HG02973 (cell line): ENCODE measurements around the gene HIVEP3.
A peak's percentile ranks its signal among the peaks of the same experiment; 100 is the strongest.
"Not testable (repeated sequence)": the region's sequence is repeated elsewhere in the genome, so short reads cannot be mapped to it uniquely, and the experiment has no call there.

ENCODE experiments used
- ATAC-seq: cut with Tn5 transposase; IDR thresholded peaks from one replicate; pipeline ENCODE4 v1.9.1; 2021; ENCODE audit warnings: moderate library complexity; ENCODE audit not compliant: unreplicated experiment

HIVEP3 gene

DNA sequence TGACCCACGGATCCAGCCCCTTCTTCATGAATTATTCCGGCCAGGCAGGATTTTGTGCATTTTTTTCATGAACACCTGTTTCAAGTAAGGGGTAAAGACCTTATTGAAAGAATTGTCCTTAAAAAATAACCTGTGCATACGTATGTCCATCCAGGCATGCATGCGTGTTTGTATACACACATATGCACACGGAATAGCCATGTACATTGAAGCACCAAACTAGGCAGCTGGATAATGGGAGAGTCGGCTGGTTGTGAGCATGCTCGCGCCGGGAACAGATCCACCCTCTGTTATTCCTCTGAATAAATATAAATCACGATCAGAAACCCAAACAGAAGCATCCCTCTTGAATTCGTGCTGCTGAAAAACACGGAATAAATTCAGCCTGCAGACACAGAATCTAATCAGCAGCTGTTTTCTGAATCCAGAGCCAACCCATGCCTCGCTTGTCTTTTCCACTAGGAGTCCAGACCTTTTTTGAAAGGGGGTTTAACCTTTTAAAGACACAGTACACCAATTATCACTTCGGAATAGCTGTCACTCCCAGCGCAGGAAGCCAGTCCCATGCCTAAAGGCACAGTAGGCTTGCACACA, at the start of gene HIVEP3:
Gene HIVEP3 (minus strand): TSS at position 473 of the 594 bp plus-strand sequence.
- ATAC-seq: no peak

GRCh38 chr1:41964400-41964799, 45.7 kb upstream of the HIVEP3 start:
- no peak for ATAC-seq

DNA sequence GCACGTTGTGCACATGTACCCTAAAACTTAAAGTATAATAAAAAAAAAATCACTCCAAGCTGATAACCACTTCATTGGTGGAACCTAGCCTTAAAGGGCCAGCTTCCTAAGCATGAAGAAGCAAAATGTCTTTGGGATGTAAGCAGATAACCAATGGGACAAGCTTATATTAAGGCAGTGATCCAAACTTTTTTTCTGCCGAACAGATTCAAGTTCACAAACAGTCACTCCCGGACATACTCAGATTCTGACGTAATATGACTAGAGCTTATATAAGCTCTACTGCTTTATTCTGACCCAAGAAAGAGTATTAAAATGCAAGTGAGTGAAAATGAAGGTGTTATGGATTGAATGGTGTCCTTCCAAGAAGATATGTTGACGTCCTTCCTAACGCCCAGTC, 44.9 kb upstream of the HIVEP3 start:
- no peak for ATAC-seq

DNA sequence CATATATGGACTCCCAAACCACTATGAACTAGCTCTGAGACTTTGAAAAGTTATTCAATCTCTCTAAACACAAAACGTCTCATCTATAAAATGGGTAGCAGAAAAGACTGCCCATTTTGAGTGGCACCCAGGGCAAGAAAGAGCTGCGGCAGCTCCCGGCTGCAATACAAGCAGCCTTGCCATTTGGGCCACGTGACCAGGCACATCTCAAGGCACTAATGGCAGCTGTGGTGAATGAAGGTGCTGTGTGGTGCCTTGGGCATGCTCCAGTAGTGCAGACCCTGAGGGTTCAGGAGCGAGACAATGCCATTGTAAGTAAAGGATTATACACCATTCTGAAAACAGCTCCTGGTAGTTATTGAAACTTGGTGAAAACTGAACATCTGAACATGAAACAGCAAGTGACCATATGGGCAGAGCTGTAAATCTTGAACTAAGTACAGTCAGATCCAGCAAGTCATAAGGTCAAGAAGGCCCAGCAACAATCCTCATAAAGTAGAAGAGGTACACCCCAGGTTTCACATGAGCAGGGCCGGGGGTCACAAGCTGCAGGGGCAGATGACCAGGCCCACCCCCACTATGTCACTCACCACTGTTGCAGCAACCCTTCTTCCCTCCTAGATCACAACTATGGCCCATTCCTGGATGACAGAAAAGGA, 39.4 kb upstream of the HIVEP3 start:
- no peak for ATAC-seq

DNA sequence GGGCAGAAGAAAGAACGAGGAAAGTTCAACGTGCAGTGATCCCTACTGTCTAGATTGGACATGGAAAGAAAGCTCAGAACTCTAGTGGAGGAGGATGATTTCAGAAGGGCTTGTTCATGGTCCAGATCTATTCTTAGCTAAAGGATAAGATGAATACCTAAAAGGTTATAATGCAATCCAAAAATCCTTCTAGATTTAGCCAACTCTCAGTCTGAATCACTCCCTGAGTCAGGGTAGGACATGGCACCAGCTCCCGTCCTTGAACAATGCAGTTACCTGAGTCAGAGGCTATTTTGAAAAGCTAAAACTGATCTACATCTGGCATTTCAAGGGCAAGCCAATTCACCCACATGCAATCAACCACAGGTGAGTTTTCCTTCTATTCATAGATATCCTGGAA, 38.8 kb upstream of the HIVEP3 start:
- no peak for ATAC-seq

DNA sequence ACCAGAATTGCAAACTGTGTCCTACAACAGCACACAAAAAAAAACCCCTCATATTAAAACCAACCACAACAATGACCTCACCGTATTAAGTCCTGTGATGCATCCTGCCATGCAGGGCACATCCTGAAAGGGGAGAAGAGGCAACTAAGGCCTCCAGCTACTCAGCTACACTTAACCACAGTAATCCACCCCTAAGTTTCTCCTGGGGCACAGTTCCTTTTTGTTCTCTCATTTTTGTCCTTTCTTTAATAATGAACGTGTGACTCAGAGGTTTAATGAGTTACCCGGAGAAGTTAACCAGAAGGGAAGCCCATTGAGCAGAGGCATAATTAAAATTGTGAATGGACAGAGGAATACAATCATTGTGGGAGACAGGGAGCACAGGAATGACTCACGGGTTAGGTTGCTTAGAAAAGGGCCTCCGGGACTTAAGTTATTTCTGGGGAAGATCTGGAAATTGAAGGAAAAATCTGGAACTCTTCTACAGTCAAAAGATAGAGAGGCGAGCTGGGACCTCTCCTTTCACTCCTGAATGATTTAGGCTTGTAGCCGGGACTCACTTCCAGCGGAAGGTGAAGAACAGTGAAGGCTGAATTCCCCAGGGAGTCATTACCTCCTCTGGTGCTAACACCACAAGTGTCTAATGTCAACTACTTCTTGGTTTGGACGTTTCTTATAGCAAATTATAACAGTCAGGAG, 36.9 kb upstream of the HIVEP3 start:
- ATAC-seq: peak; percentile 59

GRCh38 chr1:41954533-41954944, 35.8 kb upstream of the HIVEP3 start:
- no peak for ATAC-seq

GRCh38 chr1:41953291-41953690, 34.6 kb upstream of the HIVEP3 start:
- no peak for ATAC-seq

- ATAC-seq: no peak
Measured at GRCh38 chr1:41952208-41952607, 33.5 kb upstream of the HIVEP3 start.

GRCh38 chr1:41951492-41951891, 32.8 kb upstream of the HIVEP3 start:
- ATAC-seq: not testable (repeated sequence)

GRCh38 chr1:41950820-41951219, 32.1 kb upstream of the HIVEP3 start:
- ATAC-seq: no peak

- not testable (repeated sequence) for ATAC-seq
Measured at GRCh38 chr1:41945946-41946345, 27.2 kb upstream of the HIVEP3 start.

- no peak for ATAC-seq
Measured at GRCh38 chr1:41943717-41944116, 25.0 kb upstream of the HIVEP3 start.

DNA sequence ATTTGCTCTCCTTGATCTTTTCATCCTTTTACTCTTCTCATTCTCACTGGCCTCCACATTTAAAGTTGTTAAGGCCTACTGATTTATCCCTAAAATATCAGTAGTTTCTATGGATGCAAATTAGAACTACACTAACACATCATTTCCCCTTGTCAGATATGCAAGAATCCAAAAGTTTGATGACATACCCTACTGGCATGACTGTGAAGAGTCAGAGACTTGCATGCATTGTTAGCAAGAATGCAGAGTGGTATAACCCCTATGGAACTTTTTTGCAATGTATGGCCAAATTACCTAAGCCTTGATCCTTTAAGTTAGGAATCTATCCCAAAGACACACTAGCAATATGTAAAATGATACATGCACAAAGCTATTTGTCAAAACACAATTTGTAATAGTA, 23.6 kb upstream of the HIVEP3 start:
- no peak for ATAC-seq

- ATAC-seq: no peak
Measured at GRCh38 chr1:41941381-41941780, 22.7 kb upstream of the HIVEP3 start.

DNA sequence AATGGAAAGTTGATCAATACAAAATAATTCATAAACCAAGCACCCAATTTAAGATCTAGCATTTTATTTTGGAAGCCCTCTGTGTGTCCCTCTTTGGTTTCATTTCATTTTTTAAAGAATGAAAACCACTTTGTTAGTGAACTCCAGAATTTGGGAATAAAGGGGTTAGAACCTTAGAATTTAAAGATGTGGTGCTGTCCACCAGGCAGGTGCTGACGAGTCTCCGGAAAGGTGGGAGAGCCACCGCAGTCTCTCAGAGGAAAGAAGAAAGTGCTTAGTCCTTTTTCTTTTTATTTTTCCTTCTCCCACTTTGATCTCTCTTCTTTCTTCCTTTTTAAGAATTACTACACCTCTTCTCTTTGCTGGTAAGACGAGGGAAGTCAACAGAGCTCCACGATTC, 20.5 kb upstream of the HIVEP3 start:
- no peak for ATAC-seq

GRCh38 chr1:41936107-41936506, 17.4 kb upstream of the HIVEP3 start:
- ATAC-seq: no peak

DNA sequence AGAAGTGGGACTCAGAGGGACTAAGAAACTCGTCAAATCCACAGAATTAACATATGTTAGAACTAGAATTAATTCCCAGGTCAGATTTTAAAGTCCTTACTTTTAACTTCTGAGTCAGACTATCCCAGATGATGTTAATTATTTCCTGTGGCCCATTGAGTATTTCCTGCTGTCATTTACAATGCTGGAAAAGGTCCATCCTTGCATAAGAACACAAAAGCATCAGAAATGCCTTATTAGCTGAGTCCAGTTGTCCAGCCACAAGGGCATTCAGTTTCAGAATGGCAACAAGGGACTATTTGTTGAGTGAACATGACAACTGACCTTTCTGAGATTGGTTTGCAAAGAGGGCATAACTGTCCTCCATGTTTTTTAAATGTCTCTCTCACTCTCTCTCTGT, 16.5 kb upstream of the HIVEP3 start:
- ATAC-seq: no peak

- no peak for ATAC-seq
Measured at GRCh38 chr1:41933106-41933505, 14.4 kb upstream of the HIVEP3 start.

GRCh38 chr1:41931578-41931977, 12.9 kb upstream of the HIVEP3 start:
- no peak for ATAC-seq

DNA sequence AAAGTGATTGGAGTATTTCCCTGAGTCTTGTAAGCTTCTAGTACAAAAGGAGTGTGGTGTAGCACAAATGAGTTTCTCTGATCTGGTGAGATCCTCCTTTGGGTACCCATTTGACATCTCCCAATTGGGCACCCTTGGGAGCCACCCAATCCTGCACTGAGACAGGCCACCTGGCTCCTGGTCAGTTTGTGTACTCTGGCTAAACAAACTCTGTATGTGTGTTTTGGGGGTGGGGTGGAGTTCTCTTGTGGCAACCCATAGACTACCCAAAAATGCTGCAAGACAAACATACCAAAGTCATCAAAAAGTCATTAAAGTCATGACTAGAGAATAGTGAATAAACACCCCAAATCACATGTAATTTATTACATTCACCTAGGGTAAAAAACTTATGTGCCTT, 8.4 kb upstream of the HIVEP3 start:
- no peak for ATAC-seq

GRCh38 chr1:41925712-41926111, 7.0 kb upstream of the HIVEP3 start:
- no peak for ATAC-seq
